Measurements from ENCODE around the gene RDX.
A peak's percentile ranks its signal among the peaks of the same experiment; 100 is the strongest.
"Not testable (repeated sequence)": the region's sequence is repeated elsewhere in the genome, so short reads cannot be mapped to it uniquely, and the experiment has no call there.

Gene RDX

GRCh38 chr11:110296226-110297075, at the start of gene RDX:
TSS of gene RDX (minus strand) at chr11:110296614. CDS start at chr11:110279692, 16,922 bp downstream.
- peak; percentile 21 to 68 (median 22) for DNase-seq (ENCODE audit: low read depth in 3 of 3)

DNA sequence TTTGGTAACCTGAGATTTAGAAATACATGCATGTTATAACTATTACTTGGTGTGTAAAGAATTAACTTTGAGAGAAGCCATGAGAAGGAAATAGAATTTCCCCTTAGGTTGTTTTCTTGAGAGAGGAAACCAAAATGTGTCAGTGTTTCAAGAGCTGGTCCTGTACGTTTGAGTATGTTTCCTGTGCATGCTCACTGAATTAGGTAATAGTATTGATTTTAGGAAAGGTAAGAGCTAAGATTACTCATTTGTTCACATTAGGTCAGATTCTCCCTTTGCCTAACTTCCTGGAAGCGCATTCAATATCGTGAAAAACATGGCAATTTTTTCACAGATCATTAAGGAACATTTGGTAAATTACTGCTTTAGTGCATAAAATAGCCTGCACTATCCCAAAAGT, 49.3 kb upstream of the RDX start:
- DNase-seq (ENCODE audit: low read depth in 3 of 3), result no peak

GRCh38 chr11:110340436-110340835, 44.0 kb upstream of the RDX start:
- DNase-seq (ENCODE audit: low read depth in 3 of 3), result no peak

GRCh38 chr11:110339456-110340250, 43.2 kb upstream of the RDX start:
- no peak for DNase-seq (ENCODE audit: low read depth in 3 of 3)

DNA sequence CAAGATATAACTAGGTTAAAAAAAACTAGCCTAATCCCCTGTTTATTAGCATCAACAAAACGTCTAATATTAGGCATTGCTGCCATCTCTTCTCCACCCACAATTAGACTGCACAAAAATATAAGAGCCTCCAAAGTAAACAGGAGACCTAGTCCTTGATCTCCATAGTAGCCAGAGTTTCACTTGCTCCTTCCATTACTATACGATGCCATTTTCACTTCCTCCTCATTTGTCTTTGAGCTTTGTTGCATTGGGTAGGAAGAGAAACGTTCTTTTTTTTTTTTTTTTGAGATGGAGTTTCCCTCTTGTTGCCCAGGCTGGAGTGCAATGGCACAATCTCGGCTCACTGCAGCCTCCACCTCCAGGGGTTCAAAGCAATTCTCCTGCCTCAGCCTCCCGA, 42.3 kb upstream of the RDX start:
- no peak for DNase-seq (ENCODE audit: low read depth in 3 of 3)

- peak in 1 of 3 experiments; percentile 26 for DNase-seq (ENCODE audit: low read depth in 3 of 3)
Measured at GRCh38 chr11:110337570-110338193, 41.3 kb upstream of the RDX start.

DNA sequence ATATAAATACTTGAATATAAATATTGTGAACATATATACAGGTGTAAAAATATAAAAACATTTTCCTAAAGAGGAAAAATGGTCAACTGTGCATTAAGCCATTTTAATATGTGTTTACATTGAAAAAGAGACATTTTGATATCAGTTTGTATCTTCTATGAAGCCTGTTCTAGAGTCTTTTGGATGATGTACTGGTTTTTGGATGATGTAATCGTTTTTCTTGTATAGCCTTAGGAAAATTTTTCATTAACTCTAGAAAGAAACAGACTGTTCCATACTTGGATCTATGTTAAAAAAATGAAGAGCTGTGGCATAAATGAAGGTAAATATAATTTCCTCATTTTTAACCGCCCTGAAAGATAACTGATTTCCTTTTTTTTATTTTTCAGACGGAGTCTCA, 39.6 kb upstream of the RDX start:
- DNase-seq (ENCODE audit: low read depth in 3 of 3), result no peak

GRCh38 chr11:110335358-110335757, 38.9 kb upstream of the RDX start:
- no peak for DNase-seq (ENCODE audit: low read depth in 3 of 3)

- DNase-seq (ENCODE audit: low read depth in 3 of 3), result no peak
Measured at GRCh38 chr11:110331626-110332025, 35.2 kb upstream of the RDX start.

DNA sequence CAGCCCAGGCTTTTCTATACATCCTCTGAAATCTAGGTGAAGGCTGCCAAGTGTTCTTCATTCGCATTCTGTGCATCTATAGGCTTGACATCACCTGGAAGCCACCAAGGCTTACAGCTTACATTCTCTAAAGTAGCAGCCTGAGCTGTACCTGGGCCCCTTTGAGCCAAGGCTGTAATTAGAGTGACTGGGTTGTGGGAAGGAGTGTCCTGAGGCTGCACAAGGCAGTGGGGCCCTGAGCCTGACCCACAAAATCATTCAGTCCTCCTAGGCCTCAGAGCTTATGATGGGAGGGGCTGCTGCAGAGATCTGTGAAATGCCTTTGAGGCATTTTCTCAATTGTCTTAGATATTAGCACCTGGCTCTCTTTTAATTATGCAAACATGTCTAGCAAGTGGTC, 33.0 kb upstream of the RDX start:
- no peak for DNase-seq (ENCODE audit: low read depth in 3 of 3)

DNA sequence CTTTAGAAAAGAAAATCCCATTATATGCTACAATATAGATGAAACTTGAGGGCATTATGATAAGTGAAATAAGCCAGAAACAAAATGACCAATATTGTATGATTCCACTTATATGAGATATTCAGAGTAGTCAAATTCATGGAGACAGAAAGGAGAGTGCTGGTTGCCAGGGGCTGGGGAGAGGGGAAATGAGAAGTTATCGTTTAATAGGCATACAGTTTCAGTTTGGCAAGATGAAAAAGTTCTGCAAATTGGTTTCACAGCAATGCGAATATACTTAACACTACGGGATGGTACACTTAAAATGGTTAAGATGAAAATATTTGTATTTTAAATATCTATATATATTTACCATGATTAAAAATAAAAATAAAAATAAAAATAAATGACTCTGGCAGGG, 31.1 kb upstream of the RDX start:
- no peak for DNase-seq (ENCODE audit: low read depth in 3 of 3)

GRCh38 chr11:110323786-110324185, 27.4 kb upstream of the RDX start:
- no peak for DNase-seq (ENCODE audit: low read depth in 3 of 3)

GRCh38 chr11:110319501-110319900, 23.1 kb upstream of the RDX start:
- no peak for DNase-seq (ENCODE audit: low read depth in 3 of 3)

DNA sequence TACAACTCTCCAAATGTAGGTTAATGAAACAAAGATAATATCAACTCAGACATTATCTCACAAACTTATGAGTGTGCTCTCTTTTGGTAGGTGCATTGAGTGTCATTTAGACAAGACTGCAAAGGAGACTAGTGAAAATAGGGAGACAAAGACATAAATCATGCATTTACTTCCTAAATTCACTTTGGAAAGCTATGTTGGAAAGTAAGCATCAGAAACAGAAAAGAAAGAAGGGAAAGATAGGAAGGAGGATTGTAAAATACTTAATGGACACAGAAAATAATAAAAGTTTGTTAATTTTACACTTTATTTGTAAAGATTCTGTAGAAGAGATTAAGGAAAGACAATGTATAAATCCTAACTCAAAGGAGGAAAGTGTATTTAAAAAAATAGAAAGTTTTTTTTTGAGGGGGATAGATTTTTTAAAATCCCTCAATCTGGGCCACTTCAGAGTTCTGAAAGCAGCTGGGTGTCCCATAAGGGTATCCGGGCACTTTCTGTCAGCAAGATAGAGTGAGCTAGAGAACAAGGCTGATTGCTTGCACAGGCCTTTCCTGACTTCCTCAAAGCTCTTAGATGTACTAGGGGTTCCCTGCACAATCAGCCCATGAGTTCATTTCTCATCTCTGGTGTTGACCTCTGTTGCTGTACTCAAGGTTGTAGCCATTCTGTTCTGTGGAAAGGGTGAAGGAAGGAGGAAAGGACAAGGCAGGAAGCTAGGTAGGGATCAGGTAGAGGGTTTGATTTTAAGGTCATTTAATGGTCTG, 22.4 kb upstream of the RDX start:
- no peak for DNase-seq (ENCODE audit: low read depth in 3 of 3)

GRCh38 chr11:110317516-110317932, 21.1 kb upstream of the RDX start:
- no peak for DNase-seq (ENCODE audit: low read depth in 3 of 3)

- DNase-seq (ENCODE audit: low read depth in 3 of 3), result no peak
Measured at GRCh38 chr11:110314366-110315095, 18.1 kb upstream of the RDX start.

- DNase-seq (ENCODE audit: low read depth in 3 of 3), result no peak
Measured at GRCh38 chr11:110312670-110313069, 16.3 kb upstream of the RDX start.

DNA sequence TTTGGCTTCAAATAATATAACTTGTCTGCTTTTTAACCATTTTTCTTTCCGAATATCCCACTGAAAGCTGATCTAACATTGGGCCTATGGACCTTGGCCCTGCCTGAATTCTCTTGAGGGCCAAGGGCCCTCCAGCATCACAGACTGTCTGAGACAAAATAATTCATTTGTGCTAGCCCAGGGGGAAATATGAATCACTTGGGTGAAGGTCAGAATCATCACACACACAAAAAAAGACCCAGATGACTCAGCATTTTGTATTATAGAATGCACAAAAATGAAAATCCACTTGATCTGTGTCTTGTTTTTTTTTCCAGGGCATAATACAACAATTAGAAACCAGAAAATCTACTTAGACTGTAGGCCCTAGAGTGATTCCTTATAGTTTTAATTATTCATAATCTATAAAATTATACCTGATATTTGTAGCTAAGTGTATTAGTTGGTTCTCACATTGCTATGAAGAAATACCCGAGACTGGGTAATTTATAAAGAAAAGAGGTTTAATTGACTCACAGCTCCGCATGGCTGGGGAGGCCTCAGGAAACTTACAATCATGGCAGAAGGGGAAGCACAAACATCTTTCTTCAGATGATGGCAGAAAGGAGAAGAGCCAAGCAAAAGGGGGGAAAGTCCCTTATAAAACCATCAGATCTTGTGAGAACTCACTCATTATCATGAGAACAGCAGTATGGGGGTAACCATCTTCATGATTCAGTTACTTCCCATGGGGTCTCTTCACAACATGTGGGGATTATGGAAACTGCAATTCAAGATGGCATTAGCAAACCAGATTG, 15.6 kb upstream of the RDX start:
- DNase-seq (ENCODE audit: low read depth in 3 of 3), result no peak

DNA sequence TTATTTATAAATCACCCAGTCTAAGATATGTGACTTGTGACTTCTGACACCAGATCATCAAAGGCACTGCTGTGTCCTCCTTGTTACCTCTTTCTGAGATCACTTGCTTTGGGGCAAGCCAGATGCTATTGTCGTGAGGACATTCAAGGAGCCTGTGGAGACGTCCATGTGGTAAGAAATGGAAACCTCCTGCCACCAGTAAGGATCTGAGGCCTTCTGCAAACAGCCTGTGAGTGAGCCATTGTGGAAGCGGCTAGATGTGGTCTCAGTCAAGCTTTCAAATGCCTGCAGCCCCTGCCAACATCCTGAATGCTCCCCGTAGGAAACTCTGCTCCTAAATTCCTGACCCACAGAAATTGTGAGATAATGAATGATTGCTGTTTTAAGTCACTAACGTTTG, 11.7 kb upstream of the RDX start:
- no peak for DNase-seq (ENCODE audit: low read depth in 3 of 3)

GRCh38 chr11:110306019-110306388, 9.6 kb upstream of the RDX start:
- DNase-seq (ENCODE audit: low read depth in 3 of 3), result not testable (repeated sequence)
